CD4-positive, alpha-beta T cell treated with Interleukin-1 beta for 1 hour (primary cell): Measurements from ENCODE around the gene TGIF2LY.
"Not testable (repeated sequence)": the region's sequence is repeated elsewhere in the genome, so short reads cannot be mapped to it uniquely, and the experiment has no call there.

Experiments
- DNase-seq, 2 donors: peaks; one replicate each; pipeline ENCODE4 v3.0.0-alpha.2; 2020 to 2022

Gene TGIF2LY

DNA sequence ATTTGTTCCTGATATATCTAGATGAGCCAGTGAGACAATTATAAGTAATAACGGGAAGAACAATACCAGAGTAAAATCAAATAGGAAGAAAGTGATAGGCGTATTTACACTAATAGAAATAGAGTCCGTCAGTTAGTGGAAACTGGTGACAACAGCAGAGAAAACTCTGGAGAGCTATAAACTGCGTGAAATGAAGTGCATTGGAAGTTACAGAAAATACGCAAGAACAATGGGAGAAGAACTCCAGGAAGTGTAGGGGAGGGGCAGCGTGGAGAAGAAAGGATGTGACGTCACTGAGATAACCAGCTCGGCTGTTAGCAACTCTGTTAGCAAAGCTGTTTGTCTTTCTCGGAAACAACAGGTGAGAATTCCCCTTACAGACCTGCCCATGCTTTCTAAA lies at the start of gene TGIF2LY:
TSS of gene TGIF2LY (plus strand) at position 301 of the 400 bp plus-strand sequence. CDS start 178 bp downstream, outside the sequence.
- DNase-seq = not testable (repeated sequence)
